Esophagus muscularis mucosa (tissue), 4 donors: ENCODE data around the gene PREX1. TPM values are rescaled to one million over a fixed set of nuclear protein-coding genes. Genes with fewer than 3 reads are reported as not detected.

Experiments used
- DNase-seq: peaks from one replicate; pipeline ENCODE4 v3.0.0-alpha.2; 2017; ENCODE audit errors: extremely low spot score
- H3K27ac ChIP-seq, 4 donors: fragments of 200-600 bp; sonication (generic); replicated peaks in 1 of 4; 1 replicate in 3 of 4; 2 replicates in 1 of 4; pipeline ENCODE4 v1.5.1; 2016 to 2019; ENCODE audit warnings: mild to moderate bottlenecking in 1 of 4
- H3K27me3 ChIP-seq, 4 donors: fragments of 200-600 bp; sonication (generic); one replicate each; pipeline versions ENCODE4 v1.5.1 to v1.6.0; 2016 to 2019
- H3K36me3 ChIP-seq, 4 donors: fragments of 200-600 bp; sonication (generic); one replicate each; pipeline ENCODE4 v1.5.1; 2016 to 2019
- H3K4me1 ChIP-seq, 4 donors: fragments of 200-600 bp; sonication (generic); one replicate each; pipeline ENCODE4 v1.5.1; 2016 to 2019
- H3K4me3 ChIP-seq, 4 donors: fragments of 200-600 bp; sonication (generic); 1 replicate in 2 of 4; 2 replicates in 2 of 4; pipeline ENCODE4 v1.5.1; 2016 to 2019; ENCODE audit warnings: mild to moderate bottlenecking in 4 of 4, moderate library complexity in 1 of 4
- H3K9me3 ChIP-seq, 4 donors: fragments of 200-600 bp; sonication (generic); 1 replicate in 3 of 4; 2 replicates in 1 of 4; pipeline ENCODE4 v1.5.1; 2016 to 2019
- EP300 ChIP-seq: sonication (generic); formaldehyde crosslinking; IDR thresholded peaks from one replicate; pipeline ENCODE4 v1.6.1; 2017; ENCODE audit warnings: antibody characterized with exemption
- POLR2A ChIP-seq: fragments of 450-650 bp; IDR thresholded peaks from one replicate; pipeline ENCODE4 v1.6.1; 2017; ENCODE audit warnings: antibody characterized with exemption, moderate library complexity, mild to moderate bottlenecking, low read depth
- POLR2AphosphoS5 ChIP-seq, 2 donors: sonication (generic); formaldehyde crosslinking; IDR thresholded peaks; one replicate each; pipeline ENCODE4 v1.6.1; 2017; ENCODE audit warnings: antibody characterized with exemption in 2 of 2
- WGBS: methylation state at CpG from one replicate; pipeline ENCODE4 v1.1.5; 2018; 5-methylcytosine and 5-hydroxymethylcytosine counted together
- intact Hi-C: fragments of 100-400 bp; cut with DNase I; formaldehyde crosslinking; loops from one replicate; pipeline ENCODE4 v1.15.1; 2023
- total RNA-seq, 4 donors: library from RNA; depleted of rRNA; stranded (reverse); fragments of >200 nt; gene quantifications; one replicate each; pipeline versions ENCODE4 v1.1.0 to v1.2.1, GENCODE V29; 2016
- TF ChIP-seq, protein P1 (sequence below), 3 experiments: fragments of 200-600 bp in 2 of 3; fragments of 450-650 bp in 1 of 3; sonication (generic) in 2 of 3; IDR thresholded peaks; one replicate each; pipeline ENCODE4 v1.5.1; 2017 to 2019; ENCODE audit warnings: antibody characterized with exemption in 3 of 3, mild to moderate bottlenecking in 2 of 3, moderate library complexity in 1 of 3

The PREX1 gene
- total RNA-seq, 4 donors from 2014 or later, result 20.8 to 37.1 (median 24.3) TPM

DNA sequence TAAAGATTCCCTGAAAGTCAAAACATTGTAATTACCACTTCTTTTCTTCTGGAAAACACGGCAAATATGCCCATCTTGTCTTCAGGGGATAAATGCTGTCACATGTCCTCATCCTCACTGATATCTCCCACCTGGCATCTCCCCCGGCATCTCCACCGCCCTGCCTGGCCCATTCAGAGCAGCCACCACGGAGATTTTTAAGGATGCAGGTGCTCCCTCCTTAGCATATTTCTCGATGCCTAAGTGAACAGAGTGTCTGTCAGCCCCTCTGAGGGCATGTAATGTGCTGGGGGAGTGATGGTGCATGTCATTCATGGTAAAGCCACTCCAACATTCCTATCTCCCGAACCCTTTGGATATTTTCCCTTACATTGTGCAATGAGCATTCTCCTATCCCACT, 215.5 kb downstream of the PREX1 start:
- Histone ChIP-seq H3K4me1 (no peaks in the 10 kb centered on the region), H3K27me3 (no peaks in the 10 kb centered on the region), H3K27ac (no peak overlapping the region), H3K36me3 (no peaks in the 10 kb centered on the region), H3K9me3 (no peaks in the 10 kb centered on the region), H3K4me3 (no peak overlapping the region)
- DNase-seq, result no peak
- intact Hi-C loops, result loop anchor here (10.0 kb wide), 1 partner anchor 258 kb away; no protein-coding TSS in a partner anchor
- TF ChIP-seq POLR2AphosphoS5 (IDR thresholded peaks at IDR 0.05) (no peak), POLR2A (no peak), EP300 (no peak)
- TF ChIP-seq, protein P1, sequence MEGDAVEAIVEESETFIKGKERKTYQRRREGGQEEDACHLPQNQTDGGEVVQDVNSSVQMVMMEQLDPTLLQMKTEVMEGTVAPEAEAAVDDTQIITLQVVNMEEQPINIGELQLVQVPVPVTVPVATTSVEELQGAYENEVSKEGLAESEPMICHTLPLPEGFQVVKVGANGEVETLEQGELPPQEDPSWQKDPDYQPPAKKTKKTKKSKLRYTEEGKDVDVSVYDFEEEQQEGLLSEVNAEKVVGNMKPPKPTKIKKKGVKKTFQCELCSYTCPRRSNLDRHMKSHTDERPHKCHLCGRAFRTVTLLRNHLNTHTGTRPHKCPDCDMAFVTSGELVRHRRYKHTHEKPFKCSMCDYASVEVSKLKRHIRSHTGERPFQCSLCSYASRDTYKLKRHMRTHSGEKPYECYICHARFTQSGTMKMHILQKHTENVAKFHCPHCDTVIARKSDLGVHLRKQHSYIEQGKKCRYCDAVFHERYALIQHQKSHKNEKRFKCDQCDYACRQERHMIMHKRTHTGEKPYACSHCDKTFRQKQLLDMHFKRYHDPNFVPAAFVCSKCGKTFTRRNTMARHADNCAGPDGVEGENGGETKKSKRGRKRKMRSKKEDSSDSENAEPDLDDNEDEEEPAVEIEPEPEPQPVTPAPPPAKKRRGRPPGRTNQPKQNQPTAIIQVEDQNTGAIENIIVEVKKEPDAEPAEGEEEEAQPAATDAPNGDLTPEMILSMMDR (IDR thresholded peaks at IDR 0.05), result no peak
- 79% methylated on average over 6 of the region's 6 CpGs for WGBS

DNA sequence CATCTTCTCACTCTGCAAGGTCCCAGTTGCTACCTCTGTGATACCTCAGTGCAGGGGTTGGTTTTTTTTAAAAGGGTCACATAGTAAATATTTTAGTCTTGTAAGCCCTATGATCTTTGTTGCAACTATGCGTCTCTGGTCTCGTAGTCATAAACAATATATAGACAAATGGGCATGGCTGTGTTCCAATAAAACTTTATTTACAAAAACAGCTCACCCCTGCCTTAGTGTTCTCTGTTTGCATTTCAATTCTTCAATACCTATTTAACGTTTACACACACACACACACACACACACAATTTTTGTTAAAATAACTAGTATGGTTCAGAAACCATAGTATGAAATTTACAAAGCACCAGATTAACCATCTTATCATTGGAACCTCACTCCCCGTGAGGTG, 216.8 kb downstream of the PREX1 start:
- TF ChIP-seq, protein P1 (IDR thresholded peaks at IDR 0.05), result no peak
- no peak for TF ChIP-seq POLR2AphosphoS5 (IDR thresholded peaks at IDR 0.05)
- intact Hi-C loops, result loop anchor here (10.0 kb wide), 1 partner anchor 256 kb away; no protein-coding TSS in a partner anchor
- no peak overlapping the region for H3K4me3 ChIP-seq

DNA sequence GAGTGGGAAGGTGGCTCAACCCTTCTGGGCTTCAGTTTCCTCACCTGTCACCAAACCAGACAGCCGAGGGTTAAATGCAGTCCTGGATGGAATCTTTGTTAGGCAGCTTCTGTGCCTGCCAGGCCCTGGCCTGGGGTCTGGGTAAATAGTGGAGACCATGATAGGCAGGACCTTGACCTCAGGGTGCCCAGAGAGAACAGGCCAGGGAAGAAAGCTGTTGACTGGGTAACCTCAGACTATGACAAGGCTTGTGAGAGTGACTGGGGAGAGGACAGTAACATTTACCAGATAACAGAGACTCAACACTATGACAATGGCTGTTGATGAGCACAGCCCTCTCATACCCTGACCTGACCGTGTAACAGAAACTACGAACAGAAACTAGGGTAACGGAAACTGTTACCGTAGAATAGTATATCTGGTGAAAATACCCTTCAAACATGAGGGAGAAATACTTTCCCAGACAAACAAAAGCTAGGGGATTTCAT, 218.3 kb downstream of the PREX1 start:
- TF ChIP-seq, protein P1 (IDR thresholded peaks at IDR 0.05), result no peak
- TF ChIP-seq POLR2A (no peak), EP300 (no peak)
- Histone ChIP-seq H3K27me3 (peaks cover 0 to 7% (median 0%) of the 10 kb centered on the region in 4 donors), H3K36me3 (no peaks in the 10 kb centered on the region), H3K27ac (no peak overlapping the region), H3K9me3 (no peaks in the 10 kb centered on the region), H3K4me1 (no peaks in the 10 kb centered on the region), H3K4me3 (no peak overlapping the region)
- intact Hi-C loops, result no loop called here
- 83% methylated on average over 4 of the region's 5 CpGs for WGBS
- DNase-seq, result no peak

More for the DNA sequence above, 216.8 kb downstream of the PREX1 start:
- Histone ChIP-seq H3K27me3 (no peaks in the 10 kb centered on the region), H3K27ac (no peak overlapping the region), H3K36me3 (no peaks in the 10 kb centered on the region), H3K4me1 (no peaks in the 10 kb centered on the region), H3K9me3 (no peaks in the 10 kb centered on the region)
- 78% methylated on average over 4 of the region's 4 CpGs for WGBS
- no peak for DNase-seq

DNA sequence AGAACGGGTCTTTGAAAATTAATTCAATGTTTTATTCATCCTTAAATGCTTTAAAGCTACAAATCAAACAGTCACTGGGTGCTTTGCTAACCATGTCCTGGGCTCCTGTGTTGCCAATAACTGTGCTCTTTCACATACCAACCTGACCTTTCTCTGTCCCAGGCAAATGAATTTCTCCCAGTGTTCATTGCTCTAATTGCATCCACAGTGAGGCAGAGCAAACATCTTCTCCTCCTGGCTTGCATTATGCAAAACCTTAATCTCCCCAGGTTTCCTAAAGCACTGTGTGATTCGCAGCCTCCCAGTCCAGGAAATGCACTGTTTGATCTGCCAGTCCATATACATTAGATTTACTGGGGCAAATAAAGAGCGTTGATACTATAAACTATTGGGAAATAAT, 219.0 kb downstream of the PREX1 start:
- H3K27ac ChIP-seq, result no peak overlapping the region
- H3K9me3 ChIP-seq, result no peaks in the 10 kb centered on the region
- H3K4me1 ChIP-seq, result no peaks in the 10 kb centered on the region
- TF ChIP-seq POLR2A (no peak), POLR2AphosphoS5 (IDR thresholded peaks at IDR 0.05) (no peak), EP300 (no peak)
- TF ChIP-seq, protein P1 (IDR thresholded peaks at IDR 0.05), result no peak
- H3K4me3 ChIP-seq, result no peak overlapping the region
- peaks cover 0 to 7% (median 0%) of the 10 kb centered on the region in 4 donors for H3K27me3 ChIP-seq
- intact Hi-C loops, result no loop called here
- no peak for DNase-seq
- H3K36me3 ChIP-seq, result no peaks in the 10 kb centered on the region
- WGBS, result 96% methylated on average over 3 of the region's 3 CpGs

DNA sequence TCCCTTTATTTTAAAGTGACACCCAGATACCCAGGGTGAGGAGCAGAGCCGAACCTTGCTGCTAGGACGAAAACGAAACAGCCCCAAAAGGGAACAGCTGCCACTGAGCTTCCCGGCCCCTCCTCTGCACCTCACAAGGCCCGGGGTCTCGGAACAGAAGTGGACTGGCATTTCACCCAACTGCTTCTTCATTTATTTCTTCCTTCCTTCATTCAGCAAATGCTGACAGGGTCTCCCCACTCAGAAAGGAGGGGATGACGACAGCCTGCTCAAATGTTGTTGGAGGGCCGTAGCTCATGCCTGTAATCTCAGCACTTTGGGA, 220.3 kb downstream of the PREX1 start:
- Histone ChIP-seq H3K36me3 (no peaks in the 10 kb centered on the region), H3K27ac (no peak overlapping the region), H3K9me3 (no peaks in the 10 kb centered on the region), H3K27me3 (peaks cover 0 to 7% (median 0%) of the 10 kb centered on the region in 4 donors), H3K4me1 (no peaks in the 10 kb centered on the region), H3K4me3 (no peak overlapping the region)
- intact Hi-C loops, result no loop called here
- no peak for DNase-seq
- no peak for TF ChIP-seq POLR2AphosphoS5 (IDR thresholded peaks at IDR 0.05)
- TF ChIP-seq POLR2A, result no peak
- TF ChIP-seq, protein P1 (IDR thresholded peaks at IDR 0.05), result no peak
- no peak for TF ChIP-seq EP300
- whole genome bisulfite sequencing, result 95% methylated on average over 8 of the region's 8 CpGs
